ENCODE results near the gene RBM4. TPM values are rescaled to one million over a fixed set of nuclear protein-coding genes. Genes with fewer than 3 reads are reported as not detected.
A peak's percentile ranks its signal among the peaks of the same experiment; 100 is the strongest.

Gene RBM4
- total and polyA plus RNA-seq, 2 of the 4 experiments (the other 2 are of a cell fraction), result 165 to 198 TPM

GRCh38 chr11:66595245-66595904, 43.1 kb upstream of the RBM4 start:
- H3K9me1 ChIP-seq (ENCODE audit: insufficient read depth, low read length), result peaks cover 24% of the 10 kb centered on the region
- H3K14ac ChIP-seq (replicated peaks; ENCODE audit: low read depth, low read length), result no peak overlapping the region; the same call in 1 of the 2 replicates
- 0 out of 2 replicates have a peak, but pooled peaks cover 4% of the 10 kb centered on the region for H4K20me1 ChIP-seq (ENCODE audit: insufficient read depth, low read length)
- H3K4ac ChIP-seq (ENCODE audit: low read depth, low read length), result peak overlapping the region; percentile 25; the same call in 1 of the 2 replicates
- H2BK15ac ChIP-seq (ENCODE audit: low read depth, low read length), result no peak overlapping the region
- peak overlapping the region; percentile 5; the same call in 1 of the 2 replicates for H3K18ac ChIP-seq (ENCODE audit: low read depth, low read length)
- dilution Hi-C loops (cut with HindIII; ENCODE audit: low sequenced_read_pairs, unreplicated experiment) (no loop called here), in situ Hi-C loops (cut with MboI; ENCODE audit: low sequenced_read_pairs) (no loop called here), intact Hi-C loops (cut with micrococcal nuclease) (no loop called here)
- peak overlapping the region; percentile 38; the same call in 1 of the 2 replicates for H3K23ac ChIP-seq (ENCODE audit: low read depth, low read length)
- H2BK20ac ChIP-seq (ENCODE audit: low read depth, low read length), result no peak overlapping the region
- ChIA-PET POLR2A (ENCODE audit: unreplicated experiment) (interaction anchor here (0.5 kb wide), 1 partner anchor 44 kb away, joined by 17 read pairs; no protein-coding TSS in a partner anchor), CTCF (interaction anchor here (0.6 kb wide), 1 partner anchor 76 kb away, joined by 6 read pairs; no protein-coding TSS in a partner anchor)
- H2BK120ac ChIP-seq (ENCODE audit: low read depth, low read length), result no peak overlapping the region
- H2AK9ac ChIP-seq (replicated peaks; ENCODE audit: low read depth, low read length, poor library complexity), result no peak overlapping the region
- peak overlapping the region; percentile 24; the same call in 1 of the 2 replicates for H3K9ac ChIP-seq (ENCODE audit: low read depth, low read length)
- H3K4me3 ChIP-seq (ENCODE audit: insufficient read depth, low read depth, low read length), result no peak overlapping the region
- H3K27ac ChIP-seq (ENCODE audit: insufficient read depth, low read length), result peak overlapping the region; percentile 61; the same call in 1 of the 2 replicates
- no peak overlapping the region; the same call in 1 of the 2 replicates for H2AK5ac ChIP-seq (ENCODE audit: low read depth, low read length)
- peaks cover 11% of the 10 kb centered on the region for H3K4me1 ChIP-seq (ENCODE audit: control insufficient read depth, insufficient read depth, low read length)
- TF ChIP-seq CTCF (conservative IDR thresholded peaks at IDR 0.05; ENCODE audit: low read depth, low read length) (no peak), USF2 (IDR thresholded peaks at IDR 0.05; ENCODE audit: low read depth, low read length) (no peak), SMC3 (IDR thresholded peaks at IDR 0.05; ENCODE audit: low read depth, low read length) (no peak)
- no TSS peak for BruUV-seq (replicated peaks)
- peak overlapping the region; percentile 28 for H2BK5ac ChIP-seq (ENCODE audit: low read depth, low read length, poor library complexity, severe bottlenecking)
- no peak overlapping the region for H4K91ac ChIP-seq (ENCODE audit: insufficient read depth, low read depth, low read length)
- no CpG with 5 or more reads among the region's 5 CpGs for WGBS, 2 experiments (ENCODE audit: extremely low coverage in 2 of 2, insufficient read length in 1 of 2)
- DNase-seq (peak; percentile 76), ATAC-seq (ENCODE audit: low read depth) (peak; percentile 22)
- H3K4me2 ChIP-seq (ENCODE audit: low read depth, low read length), result peak overlapping the region; percentile 62
- H3K9me3 ChIP-seq (ENCODE audit: control insufficient read depth, insufficient read depth, low read length), result no peaks in the 10 kb centered on the region
- H4K8ac ChIP-seq (ENCODE audit: low read depth in 2 of 2, low read length in 2 of 2), result peak overlapping the region in 1 of 2 experiments; percentile 46; a peak in 2 of 4 replicates
- H2AFZ ChIP-seq (replicated peaks; ENCODE audit: low read length, poor library complexity), result no peak overlapping the region
- H3K79me1 ChIP-seq (ENCODE audit: low read depth in 1 of 2, low read length in 2 of 2), result peaks cover 28 to 44% of the 10 kb centered on the region in 2 experiments
- peak overlapping the region; percentile 13; the same call in 1 of the 2 replicates for H4K5ac ChIP-seq (ENCODE audit: low read depth, low read length)
- no peaks in the 10 kb centered on the region for H3K27me3 ChIP-seq (ENCODE audit: control insufficient read depth, insufficient read depth, low read length)
- peaks cover 16% of the 10 kb centered on the region for H3K36me3 ChIP-seq (ENCODE audit: control insufficient read depth, insufficient read depth, low read length)
- H3K56ac ChIP-seq (ENCODE audit: extremely low read depth, insufficient read depth, low read length), result no peak overlapping the region
